HS-27A (cell line): ENCODE measurements around the gene NFU1.
"Not testable (repeated sequence)": the region's sequence is repeated elsewhere in the genome, so short reads cannot be mapped to it uniquely, and the experiment has no call there.

ENCODE experiments used
- DNase-seq: peaks from one replicate; pipeline ENCODE4 v3.0.0-alpha.2; 2012; ENCODE audit warnings: low read depth, missing footprints

Gene NFU1

DNA sequence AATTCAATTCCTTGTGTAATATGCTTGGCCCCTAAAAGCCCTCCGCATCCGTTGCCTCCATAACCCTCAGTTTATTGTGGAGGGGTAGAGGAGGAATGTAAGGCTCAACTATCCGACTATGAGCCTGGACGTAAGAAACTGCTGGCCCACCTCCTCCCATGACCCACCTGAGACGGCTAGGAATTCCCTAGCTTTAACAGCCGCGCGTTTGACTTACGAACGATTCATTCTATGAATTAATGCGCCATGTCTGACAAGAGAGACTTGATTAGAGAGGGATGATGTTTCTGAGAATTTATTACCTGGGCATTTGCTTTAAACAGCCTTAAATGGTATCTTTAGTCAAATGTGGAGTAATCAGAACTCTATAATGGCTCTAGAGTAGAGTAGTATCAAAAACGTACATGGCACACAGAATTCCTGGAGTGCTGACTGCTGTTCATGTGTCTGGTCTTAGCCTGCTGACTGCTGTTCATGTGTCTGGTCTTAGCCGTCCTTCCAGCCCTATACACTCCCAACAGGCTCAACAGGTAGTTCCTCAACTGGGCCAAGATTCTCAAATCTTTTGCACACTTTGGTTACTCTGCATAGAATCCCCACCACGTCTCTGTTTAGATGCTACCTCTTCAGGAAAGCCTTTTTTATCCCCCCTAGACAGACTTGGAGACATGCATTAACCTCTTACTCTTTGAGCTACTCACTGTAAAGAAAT is 49.3 kb downstream of the NFU1 start:
- no peak for DNase-seq

DNA sequence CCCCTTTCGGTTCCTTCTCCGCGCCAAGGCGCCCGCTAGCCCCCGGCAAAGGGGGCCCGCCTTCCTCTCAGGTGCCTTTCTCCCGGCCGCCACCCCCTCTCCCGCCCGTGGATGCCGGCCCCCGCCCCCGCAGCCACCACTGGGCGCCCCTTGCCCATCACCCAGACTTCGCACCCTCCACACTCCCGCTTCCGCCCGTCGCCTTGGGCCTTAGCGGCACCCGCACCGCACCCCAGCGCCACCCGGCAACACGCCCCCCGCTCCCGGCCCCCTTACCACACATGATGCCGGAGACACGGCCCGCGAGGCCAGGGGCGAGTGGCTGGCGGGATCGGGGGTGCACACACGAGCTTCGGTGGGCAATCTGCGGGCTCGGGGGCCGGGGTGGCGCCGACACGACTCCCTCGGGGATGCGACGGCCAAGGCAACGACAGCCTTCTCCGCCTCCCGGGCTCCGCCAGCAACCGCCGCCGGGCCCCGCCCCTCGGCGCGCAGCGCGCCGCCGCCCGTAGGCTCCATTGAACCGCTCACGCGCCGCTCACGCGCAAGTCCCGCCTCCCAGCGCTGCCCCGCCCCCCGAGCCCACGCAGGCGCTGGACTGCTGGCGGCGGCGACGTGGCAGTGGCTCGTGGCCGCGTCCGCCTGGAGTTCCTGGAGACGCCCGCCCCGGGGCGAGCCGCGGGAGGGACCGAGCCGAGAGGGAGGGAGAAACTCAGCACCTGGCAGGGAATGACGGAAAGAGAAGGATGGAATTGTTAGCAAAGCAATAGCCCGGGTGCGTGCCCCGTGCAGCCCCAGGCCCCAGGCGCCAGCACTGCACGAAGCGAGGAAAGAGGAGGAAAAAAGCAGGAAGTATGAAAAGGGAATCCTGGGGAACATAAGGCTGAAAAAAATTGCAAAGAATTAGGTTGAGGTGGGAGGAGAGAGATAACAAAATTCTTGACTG is 50.2 kb downstream of the NFU1 start, which contains the start of gene GFPT1:
GFPT1 (minus strand) TSS at position 439 of the 946 bp plus-strand sequence; CDS start at position 283, 156 bp downstream.
- peak; percentile 38 for DNase-seq

DNA sequence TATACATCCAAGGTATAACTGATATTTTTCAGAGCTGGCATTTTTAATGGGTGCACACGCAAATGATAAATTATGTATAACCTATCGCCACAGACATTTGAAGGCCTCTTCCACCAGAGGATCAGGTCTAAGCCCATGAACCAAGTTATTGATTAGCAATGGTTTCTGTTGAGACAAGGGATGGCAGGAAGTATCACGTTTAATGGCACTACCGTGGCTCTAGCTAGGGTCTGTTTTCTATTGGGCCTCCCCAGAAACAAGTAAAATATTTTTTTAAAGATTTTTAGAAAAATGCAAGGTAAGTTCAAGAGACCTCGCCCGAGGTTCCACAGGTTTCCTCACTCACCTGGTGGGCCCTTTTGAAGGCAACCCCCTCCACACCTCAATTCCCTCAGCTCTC is 50.9 kb downstream of the NFU1 start:
- DNase-seq: no peak

DNA sequence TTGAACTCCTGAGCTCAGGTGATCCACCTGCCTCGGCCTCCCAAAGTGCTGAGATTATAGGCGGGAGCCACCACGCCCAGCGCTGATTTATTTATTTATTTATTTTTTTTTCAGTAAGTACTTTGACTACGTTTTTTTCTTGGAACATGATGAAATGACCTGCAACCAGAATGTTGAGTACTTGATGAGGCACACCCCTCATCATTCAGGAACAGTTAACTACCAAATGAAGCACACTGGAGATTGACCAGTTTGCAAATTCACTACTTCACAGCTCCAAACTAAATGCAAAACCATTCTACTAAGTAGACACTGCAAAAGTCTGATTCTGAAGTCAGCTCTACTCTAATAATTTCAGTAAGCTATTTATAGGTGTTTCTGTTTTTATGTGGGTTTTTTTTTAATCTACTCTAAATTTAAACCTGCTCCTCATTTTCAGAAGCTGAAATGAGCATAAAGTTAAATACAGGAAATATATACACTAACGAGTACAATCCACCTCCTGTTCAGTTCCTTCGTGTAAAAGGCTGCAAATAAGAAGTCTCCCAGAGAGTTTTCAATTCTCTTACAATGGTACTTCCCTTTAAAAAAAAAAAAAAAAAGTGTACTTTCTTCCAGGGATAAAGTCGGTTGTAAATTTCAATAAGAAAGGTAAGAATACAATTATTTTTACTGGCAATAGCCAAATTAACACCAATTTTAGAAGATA is 51.6 kb downstream of the NFU1 start:
- DNase-seq: no peak

DNA sequence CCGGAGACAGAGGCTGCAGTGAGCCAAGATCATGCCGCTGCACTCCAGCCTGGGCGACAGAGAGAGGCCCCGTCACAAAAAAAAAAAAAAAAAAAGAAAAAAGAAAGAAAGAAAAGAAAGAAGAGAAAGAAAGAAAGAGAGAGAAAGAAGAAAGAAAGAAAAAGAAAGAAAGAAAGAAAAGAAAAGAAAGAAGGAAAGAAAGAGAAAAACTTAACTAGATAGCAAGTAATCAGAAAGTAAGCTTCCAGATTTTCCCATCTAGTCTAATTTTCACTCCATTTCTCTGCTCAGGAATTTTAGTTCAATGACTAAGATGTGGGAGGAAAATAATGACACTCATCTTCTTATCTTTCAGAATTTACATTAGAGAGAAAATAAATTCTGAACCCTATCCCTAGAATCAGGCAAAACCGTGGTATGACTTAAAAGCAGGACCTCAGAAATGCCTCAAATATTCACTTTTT is 52.6 kb downstream of the NFU1 start:
- no peak for DNase-seq

DNA sequence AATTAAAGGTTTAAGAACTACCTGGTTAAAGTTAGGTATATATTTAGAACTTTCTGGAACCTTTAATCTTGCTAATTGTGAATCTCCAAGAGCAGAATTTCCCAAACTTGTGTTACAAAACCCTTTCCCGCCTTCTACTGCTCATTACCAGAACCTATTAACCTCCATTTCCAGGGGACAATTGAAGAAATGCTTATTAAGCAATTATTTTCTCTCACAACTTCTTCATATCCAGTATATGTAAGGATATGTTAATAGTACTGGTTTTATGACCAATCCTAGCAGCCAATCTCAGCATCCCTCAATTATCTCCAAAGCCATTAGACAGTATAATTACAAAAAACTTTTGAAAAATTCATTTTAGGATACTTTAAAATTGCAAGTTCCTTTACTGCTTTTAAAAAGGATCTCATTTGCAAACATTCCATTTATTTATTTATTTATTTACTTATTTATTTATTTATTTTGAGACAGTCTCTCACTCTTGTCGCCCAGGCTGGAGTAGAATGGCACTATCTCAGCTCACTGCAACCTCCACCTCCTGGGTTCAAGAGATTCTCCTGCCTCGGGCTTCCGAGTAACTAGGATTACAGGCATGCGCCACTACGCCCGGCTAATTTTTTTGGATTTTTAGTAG is 53.9 kb downstream of the NFU1 start:
- DNase-seq: no peak

DNA sequence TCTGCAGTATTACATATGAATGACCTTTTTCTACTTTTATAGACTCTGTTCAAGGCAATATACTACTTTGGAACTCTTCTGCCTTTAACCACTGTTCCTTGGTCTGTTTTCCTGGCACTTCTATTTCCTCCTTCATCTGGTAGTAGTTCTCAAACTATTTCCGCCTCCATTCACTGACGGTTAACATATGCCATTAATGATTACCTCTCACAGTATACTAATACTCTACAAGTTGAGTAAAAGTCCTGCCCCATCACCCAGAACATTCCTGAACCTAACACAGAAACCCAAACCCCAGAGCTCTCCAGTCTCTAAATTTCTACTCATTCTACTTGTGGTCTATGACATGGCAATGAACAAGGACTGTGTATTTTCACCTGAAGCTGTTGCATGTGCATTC is 54.7 kb downstream of the NFU1 start:
- no peak for DNase-seq

DNA sequence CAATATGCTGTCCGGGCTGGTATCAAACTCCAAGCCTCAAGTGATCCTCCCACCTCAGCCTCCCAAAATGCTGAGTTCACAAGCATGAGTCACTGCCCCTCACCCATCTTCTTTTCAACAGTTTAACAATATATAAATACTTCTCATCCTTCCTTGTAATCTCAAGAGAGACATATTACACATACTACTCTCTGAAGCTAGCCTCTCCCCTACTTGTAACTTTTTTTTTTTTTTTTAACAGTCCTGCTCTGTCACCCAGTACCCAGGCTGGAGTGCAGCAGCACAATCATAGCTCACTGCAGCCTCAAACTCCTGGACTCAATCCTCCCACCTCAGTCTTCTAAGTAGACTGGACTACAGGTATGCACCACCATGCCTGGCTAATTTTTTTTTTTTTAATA is 55.9 kb downstream of the NFU1 start:
- no peak for DNase-seq

DNA sequence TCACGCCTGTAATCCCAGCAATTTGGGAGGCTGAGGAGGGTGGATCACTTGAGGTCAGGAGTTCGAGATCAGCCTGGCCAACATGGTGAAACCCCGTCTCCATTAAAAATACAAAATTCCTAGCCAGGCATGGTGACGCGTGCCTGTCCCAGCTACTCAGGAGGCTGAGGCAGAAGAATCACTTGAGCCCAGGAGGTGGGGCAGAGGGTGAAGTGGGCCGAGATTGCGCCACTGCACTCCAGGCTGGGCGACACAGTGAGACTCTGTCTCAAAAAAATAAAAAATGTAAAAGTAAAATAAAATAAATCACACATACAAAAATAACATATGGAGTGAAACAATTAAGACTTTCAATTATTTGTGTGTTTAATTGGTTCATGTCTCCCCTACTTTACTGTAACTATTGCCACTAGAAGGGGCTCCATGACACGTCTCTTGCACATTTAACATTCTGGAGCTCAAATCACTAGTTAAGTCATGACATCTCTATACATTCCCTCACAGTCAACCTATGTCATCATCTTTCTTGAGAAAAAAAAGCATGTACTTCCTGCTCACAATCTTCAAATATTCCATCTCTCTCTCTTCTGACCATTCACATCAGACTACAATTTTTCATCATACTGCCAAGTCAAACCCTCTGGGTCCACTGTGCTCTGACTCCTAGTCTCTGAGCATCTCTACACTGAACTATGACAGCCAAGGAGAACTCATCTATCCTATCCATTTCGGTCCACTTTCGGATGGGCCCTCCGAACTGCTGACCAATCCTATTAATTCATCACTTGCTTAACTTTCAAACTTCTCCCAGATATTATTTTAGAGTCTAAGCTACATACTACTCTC is 56.9 kb downstream of the NFU1 start:
- no peak for DNase-seq

DNA sequence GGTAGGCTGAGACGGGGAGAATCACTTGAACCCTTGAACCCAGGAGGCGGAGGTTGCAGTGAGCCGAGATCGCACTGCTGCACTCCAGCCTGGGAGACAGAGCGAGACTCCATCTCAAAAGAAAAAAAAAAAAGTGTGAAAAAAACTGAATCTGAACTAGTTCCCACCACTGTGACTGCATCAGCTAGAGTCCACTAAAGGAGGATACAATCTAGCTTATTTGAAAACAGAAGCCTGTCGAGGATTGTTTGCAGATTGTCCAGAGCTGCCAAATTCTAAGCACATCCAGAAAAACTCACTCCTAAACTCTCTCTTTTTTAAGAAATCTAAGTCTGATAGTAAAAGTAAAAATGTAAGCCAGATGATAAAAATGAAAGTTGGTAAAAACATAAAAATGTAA is 60.8 kb downstream of the NFU1 start:
- no peak for DNase-seq

DNA sequence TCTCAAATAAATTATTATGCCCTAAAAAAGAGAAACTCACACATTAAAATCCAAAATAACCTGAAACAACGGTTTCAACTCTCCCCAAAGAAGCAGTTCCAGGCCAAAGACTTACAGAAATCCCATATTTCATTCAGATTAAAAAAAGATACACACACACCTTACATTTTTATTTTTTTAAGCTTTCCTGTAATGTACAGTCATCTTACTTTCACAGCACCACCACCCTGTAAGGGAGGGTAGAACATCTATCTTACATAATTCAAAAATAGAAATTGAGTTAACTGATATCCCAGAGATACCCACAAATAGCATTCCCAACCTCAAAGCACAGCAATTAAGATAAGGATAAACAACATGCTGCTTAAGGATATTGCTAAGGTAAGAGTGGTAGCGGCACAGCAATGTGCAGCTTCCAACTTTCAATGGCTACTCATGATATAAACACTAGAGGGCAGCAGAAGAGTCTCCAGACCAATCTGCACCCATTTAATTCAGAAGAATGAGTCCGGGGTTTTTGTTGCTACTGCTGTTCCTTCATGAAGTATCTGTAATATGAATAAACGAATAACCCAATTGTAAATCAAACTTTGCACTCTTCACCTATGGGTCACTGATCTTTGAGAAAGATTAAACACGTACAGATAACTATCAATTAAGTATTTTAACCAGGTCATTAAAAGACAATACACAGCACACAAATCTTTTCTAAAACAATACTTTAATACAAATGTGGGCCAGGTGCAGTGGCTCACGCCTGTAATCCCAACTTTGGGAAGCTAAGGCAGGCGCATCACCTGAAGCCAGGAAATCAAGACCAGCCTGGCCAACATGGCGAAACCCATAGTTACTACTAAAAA is 61.5 kb downstream of the NFU1 start:
- DNase-seq: no peak

DNA sequence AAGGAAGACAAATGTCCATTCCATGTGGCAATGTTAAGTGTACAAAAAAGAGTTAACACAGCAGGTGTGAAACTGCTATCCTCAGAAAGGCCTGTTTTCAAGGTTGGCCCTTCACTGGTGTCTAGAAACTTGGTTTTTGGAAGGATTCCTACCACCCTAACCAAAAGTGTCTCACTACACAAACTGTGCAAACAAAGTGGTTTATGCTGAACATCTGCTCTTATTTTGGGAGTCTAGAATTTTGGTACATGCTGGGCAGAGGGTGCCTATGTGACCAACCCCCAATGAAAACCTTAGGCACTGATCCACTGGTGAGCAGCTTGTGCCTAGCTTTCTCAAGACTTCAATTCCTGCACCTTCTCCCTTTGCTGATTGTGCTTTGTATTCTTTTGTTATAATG is 64.5 kb downstream of the NFU1 start:
- no peak for DNase-seq

DNA sequence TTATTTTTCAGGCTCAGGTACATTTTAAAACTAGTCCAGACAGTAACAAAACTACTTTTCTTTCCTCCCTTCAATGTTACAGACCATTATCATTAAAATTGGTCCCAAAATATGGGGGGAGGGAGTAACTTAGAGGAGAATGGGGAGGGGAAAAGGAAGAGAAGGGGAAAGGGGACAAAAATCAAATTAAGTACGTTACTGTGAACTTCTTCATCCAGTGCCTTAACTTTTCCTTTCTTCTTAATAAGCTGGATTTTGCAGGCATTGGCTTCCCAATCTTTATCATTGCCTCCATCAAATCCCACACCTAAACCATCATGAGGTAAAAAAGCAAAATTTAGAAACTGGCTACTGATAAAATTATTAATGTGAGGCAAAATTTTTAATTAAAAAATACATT is 67.4 kb downstream of the NFU1 start:
- no peak for DNase-seq

DNA sequence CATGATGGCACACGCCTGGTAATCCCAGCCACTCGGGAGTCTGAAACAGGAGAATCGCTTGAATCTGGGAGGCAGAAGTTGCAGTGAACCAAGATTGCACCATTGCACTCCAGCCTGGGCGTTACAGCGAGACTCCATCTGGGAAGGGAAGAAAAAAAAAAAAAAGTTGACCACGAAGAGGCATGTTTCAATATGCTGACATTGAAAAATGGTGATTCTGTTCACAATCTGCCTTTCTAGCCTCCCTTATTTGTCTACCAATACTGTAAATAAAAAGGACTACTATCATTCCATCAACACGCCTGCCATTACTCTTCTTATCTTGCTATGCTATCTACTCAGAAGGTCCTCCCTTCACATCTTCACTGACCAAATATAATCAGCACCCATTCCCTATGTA is 68.6 kb downstream of the NFU1 start:
- no peak for DNase-seq

DNA sequence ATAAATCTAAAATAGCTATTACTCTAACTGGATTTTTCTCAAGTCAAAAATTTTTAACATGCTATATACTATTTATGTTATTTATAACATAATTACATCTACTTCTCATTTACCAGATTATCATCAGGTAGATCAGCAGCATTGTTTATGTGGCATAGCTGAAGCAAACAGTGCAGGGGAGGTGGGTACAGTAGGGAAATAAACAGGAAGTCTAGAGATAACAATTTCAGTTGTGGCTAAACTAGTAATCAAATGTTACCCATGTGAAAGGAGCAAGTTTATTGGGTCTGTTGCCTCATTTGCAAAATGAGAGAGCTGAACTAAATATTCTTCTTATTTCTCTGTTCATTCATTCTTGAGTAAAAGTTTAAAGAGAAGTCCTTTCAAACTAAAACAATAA is 77.9 kb downstream of the NFU1 start:
- DNase-seq: no peak

DNA sequence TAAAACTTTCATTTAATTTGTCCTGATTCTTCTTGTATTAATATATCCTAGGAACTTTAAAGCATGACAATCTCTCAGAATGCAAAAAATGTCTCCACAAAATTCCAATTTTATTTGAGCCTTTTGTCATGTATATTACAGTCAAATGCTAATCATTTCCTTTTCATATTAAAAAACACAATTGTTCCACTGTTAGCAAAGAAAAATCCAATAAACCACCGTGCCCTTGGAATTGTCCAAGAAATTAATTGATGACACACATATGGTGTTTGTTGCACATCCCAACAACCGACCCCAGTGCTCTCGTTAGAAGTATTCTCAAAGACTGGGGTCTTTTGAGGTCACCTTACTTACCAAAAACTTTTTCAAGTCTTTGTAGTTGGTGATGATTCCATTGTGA is 78.3 kb downstream of the NFU1 start:
- DNase-seq: no peak

DNA sequence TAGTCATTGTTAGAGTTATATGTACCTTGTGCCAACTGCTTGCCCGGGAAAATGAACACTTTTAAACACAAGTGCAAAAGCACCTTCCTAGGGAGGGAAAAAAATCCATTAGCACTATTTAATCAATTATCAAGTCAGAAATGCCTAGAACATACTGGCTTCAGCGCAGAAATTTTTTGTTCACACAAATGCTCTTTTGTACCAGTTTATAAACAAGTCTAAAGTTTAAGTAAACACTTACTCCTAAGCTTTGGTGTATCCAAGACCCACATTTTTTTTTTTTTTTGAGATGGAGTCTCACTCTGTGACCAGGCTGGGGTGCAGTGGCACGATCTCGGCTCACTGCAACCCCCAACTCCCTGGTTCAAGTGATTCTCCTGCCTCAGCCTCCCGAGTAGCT is 80.8 kb downstream of the NFU1 start:
- DNase-seq: no peak

DNA sequence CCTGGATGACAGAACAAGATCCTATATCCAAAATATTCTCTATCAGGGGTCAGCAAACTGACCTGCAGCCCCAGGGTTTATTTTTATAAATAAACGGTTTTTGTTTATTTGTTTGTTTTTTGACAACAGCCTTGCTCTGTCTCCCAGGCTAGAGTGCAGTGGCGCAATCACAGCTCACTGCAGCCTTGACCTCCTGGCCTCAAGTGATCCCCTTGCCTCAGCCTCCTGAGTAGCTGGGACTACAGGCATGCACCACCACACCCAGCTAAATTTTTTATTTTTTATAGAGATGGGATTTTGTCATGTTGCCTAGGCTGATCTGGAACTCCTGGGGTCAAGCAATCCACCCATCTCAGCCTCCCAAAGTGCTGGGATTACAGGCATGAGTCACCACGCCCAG is 82.3 kb downstream of the NFU1 start:
- not testable (repeated sequence) for DNase-seq

DNA sequence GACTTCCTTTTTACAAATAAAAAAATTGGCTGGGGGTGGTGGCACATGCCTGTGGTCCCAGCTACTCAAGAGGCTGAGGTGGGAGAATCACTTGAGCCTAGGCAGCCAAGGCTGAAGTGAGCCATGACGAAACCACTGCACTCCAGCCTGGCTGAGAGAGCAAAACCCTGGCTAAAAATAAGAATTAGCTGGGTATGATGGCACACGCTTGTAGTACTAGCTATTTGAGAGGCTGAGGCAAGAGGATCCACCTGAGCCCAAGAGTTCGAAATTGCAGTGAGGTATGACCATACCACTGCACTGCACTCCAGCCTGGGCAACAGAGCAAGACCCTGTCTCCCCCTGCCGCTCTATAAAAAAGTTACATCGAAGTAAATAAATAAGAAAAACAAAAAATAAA is 83.9 kb downstream of the NFU1 start:
- no peak for DNase-seq

DNA sequence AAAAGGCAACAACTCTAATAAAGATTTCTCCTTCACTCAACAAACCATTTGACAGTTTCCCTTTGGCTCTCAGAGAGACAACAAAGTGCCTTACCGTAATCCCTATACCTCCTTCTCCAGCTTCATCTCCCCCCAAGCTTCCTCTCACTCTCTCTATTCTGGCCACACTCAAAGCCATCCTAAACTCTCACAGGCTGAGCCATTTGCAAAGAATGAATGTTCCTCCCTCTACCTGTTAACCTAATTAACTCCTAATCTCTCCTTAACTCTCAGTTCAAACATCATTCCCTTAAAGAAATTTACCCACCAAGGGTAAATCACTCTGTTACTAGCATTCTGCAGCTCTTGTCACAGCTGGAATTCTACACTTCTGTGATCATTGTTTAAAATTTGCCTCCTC is 88.5 kb downstream of the NFU1 start:
- no peak for DNase-seq
